ENCODE data around the gene LMAN2.

LMAN2 gene

GRCh38 chr5:177302354-177303110, 48.9 kb downstream of the LMAN2 start:
- Histone ChIP-seq H4K20me1 (ENCODE audit: low read depth, low read length) (no peaks in the 10 kb centered on the region), H3K36me3 (ENCODE audit: low read length) (0 out of 2 replicates have a peak, but pooled peaks cover 2% of the 10 kb centered on the region), H3K27ac (ENCODE audit: low read depth, low read length) (peak overlapping the region; percentile 75), H2AFZ (ENCODE audit: low read depth, low read length, severe bottlenecking) (no peak overlapping the region), H3F3A (ENCODE audit: insufficient read depth) (peaks cover 66% of the 10 kb centered on the region), H3K27me3 (ENCODE audit: low read length) (no peaks in the 10 kb centered on the region), H3K9ac (ENCODE audit: low read length) (peak overlapping the region; percentile 87), H3K4me2 (ENCODE audit: low read depth, low read length, poor library complexity, severe bottlenecking) (peak overlapping the region; percentile 74), H3K9me3 (ENCODE audit: insufficient read depth, low read length) (no peaks in the 10 kb centered on the region), H3K79me2 (ENCODE audit: insufficient read depth, low read length) (peaks cover 23% of the 10 kb centered on the region), H3K4me3 (ENCODE audit: insufficient read depth, low read length, poor library complexity, severe bottlenecking) (peak overlapping the region; percentile 77), H3K9me2 (replicated peaks; ENCODE audit: insufficient read depth, low read length) (no peaks in the 10 kb centered on the region)
- TF ChIP-seq EZH2phosphoT487 (conservative IDR thresholded peaks at IDR 0.05; ENCODE audit: low read length) = no peak
- TF ChIP-seq CTCF (IDR thresholded peaks at IDR 0.05; ENCODE audit: insufficient read depth, low read length, poor library complexity, severe bottlenecking) = peak; percentile 37

GRCh38 chr5:177301503-177302165, 49.8 kb downstream of the LMAN2 start:
- no peak for TF ChIP-seq CTCF (IDR thresholded peaks at IDR 0.05; ENCODE audit: insufficient read depth, low read length, poor library complexity, severe bottlenecking)
- no peak for TF ChIP-seq EZH2phosphoT487 (conservative IDR thresholded peaks at IDR 0.05; ENCODE audit: low read length)
- H3K27me3 ChIP-seq (ENCODE audit: low read length) = no peaks in the 10 kb centered on the region
- peaks cover 68% of the 10 kb centered on the region for H3F3A ChIP-seq (ENCODE audit: insufficient read depth)
- H2AFZ ChIP-seq (ENCODE audit: low read depth, low read length, severe bottlenecking) = no peak overlapping the region
- no peak overlapping the region for H3K4me3 ChIP-seq (ENCODE audit: insufficient read depth, low read length, poor library complexity, severe bottlenecking)
- no peaks in the 10 kb centered on the region for H4K20me1 ChIP-seq (ENCODE audit: low read depth, low read length)
- H3K9ac ChIP-seq (ENCODE audit: low read length) = peak overlapping the region; percentile 87
- H3K27ac ChIP-seq (ENCODE audit: low read depth, low read length) = peak overlapping the region; percentile 75
- no peaks in the 10 kb centered on the region for H3K9me2 ChIP-seq (replicated peaks; ENCODE audit: insufficient read depth, low read length)
- no peaks in the 10 kb centered on the region for H3K36me3 ChIP-seq (ENCODE audit: low read length)
- peak overlapping the region; percentile 74 for H3K4me2 ChIP-seq (ENCODE audit: low read depth, low read length, poor library complexity, severe bottlenecking)
- H3K79me2 ChIP-seq (ENCODE audit: insufficient read depth, low read length) = peaks cover 23% of the 10 kb centered on the region
- no peaks in the 10 kb centered on the region for H3K9me3 ChIP-seq (ENCODE audit: insufficient read depth, low read length)

- Histone ChIP-seq H3K27ac (ENCODE audit: low read depth, low read length) (peak overlapping the region; percentile 75), H3K9me3 (ENCODE audit: insufficient read depth, low read length) (no peaks in the 10 kb centered on the region), H3K27me3 (ENCODE audit: low read length) (no peaks in the 10 kb centered on the region), H3K9me2 (replicated peaks; ENCODE audit: insufficient read depth, low read length) (no peaks in the 10 kb centered on the region), H3F3A (ENCODE audit: insufficient read depth) (peaks cover 67% of the 10 kb centered on the region), H3K4me3 (ENCODE audit: insufficient read depth, low read length, poor library complexity, severe bottlenecking) (no peak overlapping the region), H3K79me2 (ENCODE audit: insufficient read depth, low read length) (peaks cover 21% of the 10 kb centered on the region), H4K20me1 (ENCODE audit: low read depth, low read length) (no peaks in the 10 kb centered on the region), H3K4me2 (ENCODE audit: low read depth, low read length, poor library complexity, severe bottlenecking) (peak overlapping the region; percentile 0), H3K9ac (ENCODE audit: low read length) (no peak overlapping the region), H3K36me3 (ENCODE audit: low read length) (no peaks in the 10 kb centered on the region), H2AFZ (ENCODE audit: low read depth, low read length, severe bottlenecking) (no peak overlapping the region)
- no peak for TF ChIP-seq CTCF (IDR thresholded peaks at IDR 0.05; ENCODE audit: insufficient read depth, low read length, poor library complexity, severe bottlenecking)
- no peak for TF ChIP-seq EZH2phosphoT487 (conservative IDR thresholded peaks at IDR 0.05; ENCODE audit: low read length)
These were observed 50.5 kb downstream of the LMAN2 start for GRCh38 chr5:177300951-177301350.

All from SU-DHL-6 (cell line).